Colon (tissue), 2 donors: ENCODE results near the gene ITGA8.

ENCODE experiments used
- FAIRE-seq: peaks from 2 replicates; lab custom pipeline; 2012; peaks lifted over from hg19 to GRCh38; lab: Jason Lieb, UNC
- donor health status: control.
- donor health status: control.

The ITGA8 gene

DNA sequence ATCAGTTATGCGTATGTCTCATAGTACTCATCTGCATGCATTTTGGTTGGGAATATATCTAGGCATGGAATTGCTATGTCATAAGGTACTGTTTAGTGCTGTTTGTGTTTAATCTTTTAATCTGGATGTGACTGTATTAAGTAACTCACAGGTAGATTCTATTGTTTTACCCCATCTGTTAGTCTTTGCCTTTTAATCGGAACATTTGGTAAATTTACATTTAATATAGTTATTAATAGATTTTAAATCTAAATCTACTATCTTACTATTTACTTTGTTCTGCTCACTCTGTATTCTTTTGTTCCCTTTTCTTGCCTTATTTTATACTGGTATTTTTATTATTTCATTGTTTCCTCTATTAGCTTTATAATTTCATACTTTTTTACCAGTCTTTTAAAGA is 10.6 kb upstream of the ITGA8 start:
- peak; percentile 61 for FAIRE-seq

GRCh38 chr10:15729890-15730289 is 10.2 kb upstream of the ITGA8 start:
- FAIRE-seq: no peak

DNA sequence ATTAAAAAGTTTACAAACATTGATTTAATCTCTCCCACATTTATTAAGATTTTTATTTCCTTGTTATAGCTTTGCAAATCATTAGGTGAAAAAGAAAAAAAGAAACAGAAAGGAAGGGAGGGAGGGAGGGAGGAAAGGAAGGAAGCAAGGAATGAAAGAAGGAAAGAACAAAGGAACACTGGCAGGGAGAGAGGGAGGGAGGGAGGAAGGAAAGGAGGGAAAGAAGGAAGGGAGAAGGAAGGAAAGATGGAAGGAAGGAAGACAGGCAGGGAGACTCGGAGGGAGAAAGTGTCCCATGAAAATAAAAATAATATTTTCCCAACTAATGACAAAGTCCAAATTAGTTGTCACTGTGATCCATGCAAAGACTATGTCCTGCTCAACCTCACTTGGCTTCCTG is 6.3 kb upstream of the ITGA8 start:
- no peak for FAIRE-seq

- no peak for FAIRE-seq
These were observed 5.9 kb upstream of the ITGA8 start for GRCh38 chr10:15725603-15726002.

DNA sequence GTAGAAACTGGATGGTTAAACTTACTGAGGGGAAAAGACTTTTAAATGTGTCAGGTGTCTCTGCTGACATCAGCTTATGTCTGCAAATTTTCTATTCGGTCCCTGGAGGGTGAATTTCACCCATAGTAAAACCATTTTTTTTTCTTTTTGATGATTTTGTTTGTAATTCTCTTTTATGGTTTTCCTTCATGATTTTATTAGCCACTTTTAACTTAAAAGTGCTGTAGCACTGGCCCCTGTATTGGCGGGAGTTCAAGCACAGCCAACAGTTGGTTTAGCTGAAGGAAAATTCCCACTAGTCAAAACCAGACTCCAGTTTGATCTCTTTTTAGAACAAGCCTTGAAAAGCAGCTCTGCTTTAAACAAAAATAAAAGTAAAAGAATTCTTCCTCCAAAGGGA is 5.0 kb upstream of the ITGA8 start:
- FAIRE-seq: no peak

- FAIRE-seq: no peak
These were observed 4.1 kb upstream of the ITGA8 start for GRCh38 chr10:15723803-15724202.

DNA sequence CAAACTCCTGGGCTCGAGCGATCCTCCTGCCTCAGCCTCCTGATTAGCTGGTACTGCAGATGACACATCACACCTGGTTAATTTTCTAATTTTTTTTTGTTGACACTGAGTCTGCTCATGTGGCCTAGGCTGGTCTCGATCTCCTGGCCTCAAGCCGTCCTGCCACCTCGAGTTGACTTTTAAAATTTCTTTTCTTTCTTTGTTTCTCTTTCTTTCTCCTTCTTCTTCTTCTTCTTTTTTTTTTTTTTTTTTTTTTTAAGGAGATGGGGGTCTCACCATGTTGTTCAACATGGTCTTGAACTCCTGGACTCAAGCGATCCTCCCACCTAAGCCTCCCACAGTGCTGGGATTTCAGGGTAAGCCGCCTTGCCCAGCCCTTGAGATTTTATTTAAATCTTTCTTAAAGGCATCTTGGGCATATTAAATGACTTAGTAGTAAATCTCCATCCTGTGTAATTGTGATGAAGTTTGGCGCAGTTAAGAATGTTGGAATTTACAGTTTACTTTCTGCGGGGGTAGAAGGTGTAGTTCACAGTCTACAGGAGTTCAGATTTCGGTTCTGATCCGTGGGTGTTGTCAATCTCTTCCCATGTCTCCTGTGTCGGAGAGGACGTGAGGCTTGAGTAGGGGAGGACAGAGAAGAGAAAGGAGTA is 1.0 kb upstream of the ITGA8 start:
- no peak for FAIRE-seq

DNA sequence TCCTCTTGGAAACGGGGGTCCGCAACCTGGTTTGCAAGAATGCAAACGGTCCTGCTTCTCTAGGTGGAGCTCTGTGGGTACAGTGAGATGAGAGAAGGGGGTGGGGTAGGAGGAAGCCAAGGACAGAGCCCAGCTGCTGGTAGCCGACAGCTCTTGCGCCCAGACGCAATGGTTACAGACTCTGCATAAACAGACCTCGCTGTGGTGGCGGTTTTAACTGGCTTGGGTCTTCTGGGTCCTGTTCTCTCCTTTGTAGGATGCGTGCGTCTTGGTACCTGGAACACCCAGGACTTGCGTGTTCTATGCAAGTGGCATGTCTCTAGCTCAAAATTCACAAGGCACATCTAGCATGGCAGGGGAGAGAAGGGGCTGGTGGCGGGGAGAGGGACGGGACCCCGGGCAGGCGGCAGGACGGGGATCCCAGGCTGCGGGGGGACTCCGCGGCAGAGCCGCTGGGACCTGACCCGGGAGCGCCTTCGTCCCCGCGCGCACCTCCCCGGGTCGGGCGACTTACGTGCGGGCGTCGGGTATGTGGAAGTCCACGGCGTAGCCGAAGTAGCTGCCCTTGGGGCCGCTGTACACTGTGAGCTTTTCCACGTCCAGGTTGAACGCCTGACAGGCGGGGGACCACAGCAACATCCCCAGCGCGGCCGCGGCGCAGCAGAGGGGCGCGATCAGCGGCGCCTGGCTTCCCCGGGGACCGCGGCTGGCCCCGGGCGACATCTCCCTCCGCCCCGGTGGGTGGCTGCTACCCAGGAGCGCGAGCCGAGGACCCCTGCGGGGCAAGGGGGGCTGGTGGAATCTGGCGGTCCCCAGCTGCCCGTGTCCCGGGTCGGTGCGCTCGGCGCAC is 448 bp downstream of the ITGA8 start:
- no peak for FAIRE-seq

DNA sequence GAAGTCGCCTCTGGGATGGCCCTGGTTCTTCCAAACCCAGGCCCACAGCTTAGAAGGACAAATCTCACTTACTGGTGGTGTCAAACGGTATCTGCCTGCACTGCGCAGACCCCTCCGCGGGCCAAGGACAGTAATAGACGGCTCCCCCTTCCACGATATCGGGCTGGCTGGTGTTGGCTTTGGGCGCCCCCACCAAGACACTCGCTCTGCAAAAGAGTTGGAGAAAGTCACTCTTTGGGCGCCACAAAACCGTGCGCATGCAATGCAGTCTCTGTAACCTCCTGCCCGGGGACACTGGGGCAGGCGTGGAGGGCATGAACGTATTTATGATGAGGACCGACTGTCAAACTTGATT is 1.1 kb downstream of the ITGA8 start:
- FAIRE-seq: no peak

- FAIRE-seq: no peak
These were observed 4.0 kb downstream of the ITGA8 start for GRCh38 chr10:15715619-15716227.

GRCh38 chr10:15714847-15715246 is 4.9 kb downstream of the ITGA8 start:
- FAIRE-seq: no peak

DNA sequence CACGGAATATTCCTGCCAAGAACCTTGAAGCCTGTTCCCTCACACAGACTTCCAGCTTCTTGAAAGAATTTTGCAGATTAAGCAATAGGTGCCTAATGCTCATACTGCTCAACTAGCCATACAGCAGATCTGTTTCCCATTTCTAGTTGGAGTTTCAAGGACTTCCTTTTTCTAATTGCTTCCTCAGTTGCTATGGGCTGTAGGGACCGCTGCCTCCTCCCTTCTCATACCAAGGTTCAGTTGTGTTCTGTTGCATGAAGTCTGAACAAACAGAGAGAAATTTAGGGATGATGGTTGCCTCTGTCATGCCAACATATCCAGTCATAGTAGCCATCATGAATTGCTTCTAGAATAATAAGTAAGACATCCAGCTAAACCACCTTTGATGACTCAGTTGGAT is 6.8 kb downstream of the ITGA8 start:
- FAIRE-seq: no peak

DNA sequence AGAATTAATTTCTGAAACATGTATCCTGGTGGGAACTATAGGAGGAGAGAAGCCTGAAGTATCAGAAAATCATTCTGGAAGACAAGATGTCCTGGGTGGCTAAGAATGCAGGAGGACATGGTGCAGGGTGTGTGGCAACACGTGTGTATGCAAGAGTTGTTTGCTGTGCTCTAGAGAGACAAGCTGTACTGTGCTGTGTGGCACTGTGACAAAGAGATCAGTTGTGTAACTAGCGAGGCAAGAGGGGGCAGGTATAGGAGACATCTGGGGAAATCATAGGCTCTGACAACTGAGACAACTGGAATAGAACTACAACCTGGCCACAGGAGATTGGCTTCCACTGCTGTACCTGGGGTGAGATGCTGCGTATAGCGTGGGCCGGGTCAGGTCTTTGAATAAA is 9.3 kb downstream of the ITGA8 start:
- no peak for FAIRE-seq

- FAIRE-seq: no peak
These were observed 14.4 kb downstream of the ITGA8 start for GRCh38 chr10:15705298-15705697.

DNA sequence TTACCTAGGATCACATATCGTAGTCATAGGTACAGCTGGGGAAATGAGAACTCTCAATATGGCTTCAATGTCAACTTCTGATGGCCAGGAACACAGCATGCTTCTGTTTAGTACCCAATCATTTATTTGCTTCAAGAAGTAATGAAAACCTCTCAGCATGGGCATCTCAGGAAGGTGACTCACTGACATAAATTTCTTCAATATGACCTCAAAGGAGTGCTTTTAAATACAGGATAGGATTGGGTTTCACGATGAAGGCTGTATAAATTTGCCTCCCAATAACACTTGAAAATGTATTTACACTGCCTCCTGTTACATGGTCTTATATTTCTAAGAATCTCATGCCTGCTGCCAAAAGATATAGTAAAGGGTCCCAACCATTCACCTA is 15.1 kb downstream of the ITGA8 start:
- no peak for FAIRE-seq

GRCh38 chr10:15703944-15704580 is 15.7 kb downstream of the ITGA8 start:
- no peak for FAIRE-seq

GRCh38 chr10:15703151-15703880 is 16.4 kb downstream of the ITGA8 start:
- no peak for FAIRE-seq

DNA sequence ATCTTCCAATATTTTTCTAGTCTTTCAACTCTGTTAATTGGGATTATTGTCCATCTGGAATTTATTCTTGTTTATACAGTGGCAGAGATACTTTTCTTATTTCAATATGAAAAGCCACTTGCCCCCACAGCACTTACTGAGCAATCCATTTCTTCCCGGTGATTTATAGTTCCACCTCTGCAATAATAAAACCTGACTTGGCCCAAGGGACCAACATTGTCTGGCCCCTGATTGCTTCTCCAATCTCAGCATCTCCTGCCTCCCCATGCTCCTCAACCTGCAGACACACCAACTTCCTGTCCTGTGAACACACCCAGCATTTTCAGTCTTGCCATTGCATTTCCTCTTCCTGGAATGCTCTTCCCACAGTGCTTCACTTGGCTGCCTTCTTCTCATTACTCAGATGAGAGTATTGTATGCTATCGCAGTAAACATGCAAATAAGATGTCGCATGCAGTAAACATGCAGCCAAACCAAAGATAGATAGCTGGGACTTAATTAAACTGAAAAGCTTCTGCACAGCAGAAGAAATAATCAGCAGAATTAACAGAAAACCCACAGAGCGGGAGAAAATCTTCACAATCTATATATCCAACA is 19.5 kb downstream of the ITGA8 start:
- no peak for FAIRE-seq

GRCh38 chr10:15695852-15696251 is 23.9 kb downstream of the ITGA8 start:
- no peak for FAIRE-seq

- FAIRE-seq: no peak
These were observed 29.7 kb downstream of the ITGA8 start for GRCh38 chr10:15690031-15690430.

- no peak for FAIRE-seq
These were observed 35.0 kb downstream of the ITGA8 start for GRCh38 chr10:15684768-15685167.

GRCh38 chr10:15681076-15681475 is 38.6 kb downstream of the ITGA8 start:
- FAIRE-seq: no peak
